CD4-positive, alpha-beta T cell treated with Interleukin-6 at 100 ng/mL for 8 hours (primary cell): ENCODE measurements around the gene NTRK2.

Experiments
- DNase-seq: peaks from one replicate; pipeline ENCODE4 v3.0.0-alpha.2; 2020; ENCODE audit warnings: mixed read lengths, low spot score

The NTRK2 gene

GRCh38 chr9:84939774-84940173 is 270.2 kb downstream of the NTRK2 start:
- no peak for DNase-seq

GRCh38 chr9:84940294-84940693 is 270.8 kb downstream of the NTRK2 start:
- no peak for DNase-seq

GRCh38 chr9:84941792-84942191 is 272.3 kb downstream of the NTRK2 start:
- no peak for DNase-seq

GRCh38 chr9:84943482-84944050 is 274.0 kb downstream of the NTRK2 start:
- DNase-seq: no peak

- no peak for DNase-seq
Observed at GRCh38 chr9:84945878-84946538, 276.5 kb downstream of the NTRK2 start.

- DNase-seq: no peak
Observed at GRCh38 chr9:84947412-84947972, 278.0 kb downstream of the NTRK2 start.

GRCh38 chr9:84949258-84949657 is 279.7 kb downstream of the NTRK2 start:
- DNase-seq: no peak

GRCh38 chr9:84949971-84950370 is 280.4 kb downstream of the NTRK2 start:
- DNase-seq: no peak

GRCh38 chr9:84950879-84951811 is 281.6 kb downstream of the NTRK2 start:
- no peak for DNase-seq

- DNase-seq: no peak
Observed at GRCh38 chr9:84953252-84953773, 283.8 kb downstream of the NTRK2 start.

GRCh38 chr9:84953797-84954705 is 284.5 kb downstream of the NTRK2 start:
- peak; percentile 3 for DNase-seq

GRCh38 chr9:84955155-84955554 is 285.6 kb downstream of the NTRK2 start:
- DNase-seq: no peak

- DNase-seq: no peak
Observed at GRCh38 chr9:84955971-84956370, 286.4 kb downstream of the NTRK2 start.

- no peak for DNase-seq
Observed at GRCh38 chr9:84959339-84959738, 289.8 kb downstream of the NTRK2 start.

GRCh38 chr9:84966876-84967830 is 297.6 kb downstream of the NTRK2 start:
- no peak for DNase-seq

- DNase-seq: no peak
Observed at GRCh38 chr9:84969084-84969483, 299.6 kb downstream of the NTRK2 start.

- no peak for DNase-seq
Observed at GRCh38 chr9:84969736-84970135, 300.2 kb downstream of the NTRK2 start.

- DNase-seq: no peak
Observed at GRCh38 chr9:84970432-84970831, 300.9 kb downstream of the NTRK2 start.

- no peak for DNase-seq
Observed at GRCh38 chr9:84971571-84971970, 302.0 kb downstream of the NTRK2 start.

GRCh38 chr9:84974258-84974657 is 304.7 kb downstream of the NTRK2 start:
- no peak for DNase-seq
